CD4-positive, alpha-beta T cell (primary cell): ENCODE data around the gene FAM107B. TPM values are rescaled to one million over a fixed set of nuclear protein-coding genes. Genes with fewer than 3 reads are reported as not detected.

Source experiments
- ATAC-seq: fragments of 200-7000 bp; cut with Tn5 transposase; one replicate; pipeline ENCODE4 v1.10.0; 2022; ENCODE audit warnings: mild to moderate bottlenecking; ENCODE audit not compliant: poor library complexity
- CTCF ChIA-PET: fragments of 350-600 bp; sonication (Branson Sonifier 250); formaldehyde crosslinking; loops from one replicate; lab custom pipeline; 2021; ENCODE audit warnings: antibody characterized with exemption, inconsistent platforms; lab: Charles Lee
- POLR2A ChIA-PET: fragments of 350-600 bp; sonication (Branson Sonifier 250); formaldehyde crosslinking; loops from one replicate; lab custom pipeline; 2021; ENCODE audit warnings: antibody characterized with exemption, inconsistent platforms; lab: Charles Lee
- DNase-seq, 14 experiments: peaks; one replicate each; pipeline ENCODE4 v3.0.0-alpha.2; 2013 to 2020; ENCODE audit warnings: mixed read lengths in 2 of 14
- H3K27ac ChIP-seq, 2 donors: one replicate each; pipeline versions ENCODE4 v1.5.1 to v1.7.0; 2013; ENCODE audit warnings: low read length in 2 of 2, low read depth in 1 of 2, mild to moderate bottlenecking in 1 of 2
- H3K27me3 ChIP-seq, 2 experiments: 1 replicate in 1 of 2; 2 replicates in 1 of 2; pipeline versions ENCODE4 v1.6.1 to v1.7.0; 2013; ENCODE audit warnings: low read length in 2 of 2, control low read depth in 1 of 2, mild to moderate bottlenecking in 1 of 2, moderate library complexity in 1 of 2; ENCODE audit not compliant: insufficient read depth in 2 of 2, control insufficient read depth in 1 of 2
- H3K36me3 ChIP-seq: one replicate; pipeline ENCODE4 v1.6.1; 2013; ENCODE audit warnings: low read length, control low read depth; ENCODE audit not compliant: insufficient read depth
- H3K4me1 ChIP-seq: one replicate; pipeline ENCODE4 v1.6.1; 2013; ENCODE audit warnings: low read length, control low read depth; ENCODE audit not compliant: insufficient read depth
- H3K4me3 ChIP-seq: one replicate; pipeline ENCODE4 v1.5.1; 2013; ENCODE audit warnings: mild to moderate bottlenecking, low read length, moderate library complexity
- H3K9me3 ChIP-seq, 2 experiments: 1 replicate in 1 of 2; 2 replicates in 1 of 2; pipeline versions ENCODE4 v1.6.1 to v1.7.0; 2013; ENCODE audit warnings: low read length in 2 of 2, mild to moderate bottlenecking in 2 of 2, control low read depth in 1 of 2, moderate library complexity in 1 of 2; ENCODE audit not compliant: control insufficient read depth in 1 of 2, insufficient read depth in 1 of 2
- H3K27ac Mint-ChIP-seq: one replicate; pipeline ENCODE4 v1.8.0; 2020; ENCODE audit warnings: mixed read lengths
- H3K27me3 Mint-ChIP-seq: one replicate; pipeline ENCODE4 v1.8.0; 2021; ENCODE audit warnings: mixed read lengths
- H3K36me3 Mint-ChIP-seq: one replicate; pipeline ENCODE4 v1.8.0; 2021; ENCODE audit warnings: low read depth, mixed read lengths
- H3K4me1 Mint-ChIP-seq: one replicate; pipeline ENCODE4 v1.8.0; 2021; ENCODE audit warnings: low read depth, mixed read lengths
- H3K4me3 Mint-ChIP-seq: one replicate; pipeline ENCODE4 v1.8.0; 2020; ENCODE audit warnings: mild to moderate bottlenecking, mixed read lengths
- H3K9me3 Mint-ChIP-seq: one replicate; pipeline ENCODE4 v1.8.0; 2020; ENCODE audit warnings: mixed read lengths
- CTCF ChIP-seq: fragments of 200-600 bp; IDR thresholded peaks from one replicate; pipeline ENCODE4 v1.8.0; 2022; ENCODE audit warnings: antibody characterized with exemption, mild to moderate bottlenecking
- intact Hi-C, 2 experiments: fragments of 100-400 bp; cut with DNase I in 1 of 2; cut with micrococcal nuclease in 1 of 2; formaldehyde crosslinking; loops; one replicate each; pipeline versions ENCODE4 v1.15.1 to v1.9.0; 2023 to 2025; cut with DNase I, micrococcal nuclease
- total RNA-seq, 174 experiments: library from RNA in 2 of 174; stranded (reverse) in 2 of 174; gene quantifications; one replicate each; pipeline ENCODE4 v1.2.3 and lab custom pipeline; 2021 to 2026

The FAM107B gene
- total RNA-seq, 2 experiments from 2014 or later: 261 to 262 TPM

- no peak overlapping the region for H3K27ac Mint-ChIP-seq
- CTCF ChIA-PET: no interaction called here
- no peaks in the 10 kb centered on the region for H3K36me3 ChIP-seq
Measured at GRCh38 chr10:14800397-14800796, 25.7 kb upstream of the FAM107B start.

GRCh38 chr10:14798636-14799035 lies 23.9 kb upstream of the FAM107B start:
- Mint-ChIP-seq H3K4me1 (no peaks in the 10 kb centered on the region), H3K4me3 (no peak overlapping the region), H3K9me3 (no peaks in the 10 kb centered on the region), H3K36me3 (no peaks in the 10 kb centered on the region), H3K27ac (no peak overlapping the region), H3K27me3 (no peaks in the 10 kb centered on the region)
- H3K4me3 ChIP-seq: no peak overlapping the region
- no peak overlapping the region for H3K27ac ChIP-seq
- H3K9me3 ChIP-seq: no peaks in the 10 kb centered on the region
- no peak for ATAC-seq
- CTCF ChIA-PET: no interaction called here
- intact Hi-C loops: no loop called here
- no peaks in the 10 kb centered on the region for H3K36me3 ChIP-seq
- no peaks in the 10 kb centered on the region for H3K27me3 ChIP-seq
- no peaks in the 10 kb centered on the region for H3K4me1 ChIP-seq
- TF ChIP-seq CTCF: no peak
- DNase-seq: no peak
- POLR2A ChIA-PET: no interaction called here

More at GRCh38 chr10:14800397-14800796, 25.7 kb upstream of the FAM107B start:
- H3K27me3 Mint-ChIP-seq: no peaks in the 10 kb centered on the region
- Histone ChIP-seq H3K9me3 (no peaks in the 10 kb centered on the region), H3K27ac (no peak overlapping the region), H3K4me1 (no peaks in the 10 kb centered on the region), H3K4me3 (no peak overlapping the region), H3K27me3 (no peaks in the 10 kb centered on the region)
- H3K9me3 Mint-ChIP-seq: no peaks in the 10 kb centered on the region
- H3K4me3 Mint-ChIP-seq: no peak overlapping the region
- TF ChIP-seq CTCF: no peak
- H3K4me1 Mint-ChIP-seq: no peaks in the 10 kb centered on the region
- DNase-seq (no peak), ATAC-seq (no peak)
- no peaks in the 10 kb centered on the region for H3K36me3 Mint-ChIP-seq
- intact Hi-C loops: no loop called here
- POLR2A ChIA-PET: no interaction called here

GRCh38 chr10:14787938-14788337 lies 13.2 kb upstream of the FAM107B start:
- Histone ChIP-seq H3K4me1 (no peaks in the 10 kb centered on the region), H3K27ac (no peak overlapping the region), H3K27me3 (peaks cover 0 to 2% of the 10 kb centered on the region in 2 experiments), H3K36me3 (no peaks in the 10 kb centered on the region), H3K4me3 (no peak overlapping the region), H3K9me3 (peaks cover 0 to 6% of the 10 kb centered on the region in 2 experiments)
- Mint-ChIP-seq H3K4me3 (no peak overlapping the region), H3K27me3 (no peaks in the 10 kb centered on the region), H3K27ac (no peak overlapping the region), H3K9me3 (peaks cover 3% of the 10 kb centered on the region), H3K4me1 (no peaks in the 10 kb centered on the region), H3K36me3 (no peaks in the 10 kb centered on the region)
- intact Hi-C loops: no loop called here
- CTCF ChIA-PET: no interaction called here
- DNase-seq: no peak
- TF ChIP-seq CTCF: no peak
- POLR2A ChIA-PET: no interaction called here
- ATAC-seq: no peak
